Kidney (tissue), 14 donors: ENCODE measurements around the gene PTPRO. TPM values are rescaled to one million over a fixed set of nuclear protein-coding genes. Genes with fewer than 3 reads are reported as not detected.

Experiments
- DNase-seq, 5 donors: peaks; one replicate each; pipeline ENCODE4 v3.0.0-alpha.2; 2013 to 2020
- FAIRE-seq: peaks from 2 replicates; lab custom pipeline; 2012; peaks lifted over from hg19 to GRCh38; lab: Jason Lieb, UNC
- H3K27ac ChIP-seq, 2 donors: one replicate each; pipeline ENCODE4 v1.7.0; 2013; ENCODE audit warnings: low read depth in 2 of 2, low read length in 2 of 2, inconsistent platforms in 1 of 2
- H3K27me3 ChIP-seq: one replicate; pipeline ENCODE4 v1.7.1; 2013; ENCODE audit warnings: low read length, inconsistent platforms; ENCODE audit not compliant: control insufficient read depth, insufficient read depth
- H3K36me3 ChIP-seq, 3 donors: one replicate each; pipeline versions ENCODE4 v1.7.0 to v1.7.1; 2013; ENCODE audit warnings: low read length in 3 of 3, control low read depth in 1 of 3, inconsistent platforms in 1 of 3; ENCODE audit not compliant: insufficient read depth in 3 of 3, control insufficient read depth in 2 of 3
- H3K4me1 ChIP-seq, 3 donors: one replicate each; pipeline versions ENCODE4 v1.7.0 to v1.7.1; 2013; ENCODE audit warnings: low read length in 3 of 3, inconsistent platforms in 1 of 3, low read depth in 1 of 3; ENCODE audit not compliant: control insufficient read depth in 2 of 3, insufficient read depth in 2 of 3
- H3K4me3 ChIP-seq, 3 donors: one replicate each; pipeline versions ENCODE4 v1.7.0 to v1.8.1; 2013; ENCODE audit warnings: low read length in 3 of 3, control low read depth in 1 of 3, inconsistent platforms in 1 of 3
- H3K9ac ChIP-seq, 3 donors: one replicate each; pipeline versions ENCODE4 v1.7.0 to v1.7.1; 2013; ENCODE audit warnings: low read length in 3 of 3, control low read depth in 1 of 3, inconsistent platforms in 1 of 3
- H3K9me3 ChIP-seq, 3 donors: one replicate each; pipeline versions ENCODE4 v1.7.0 to v1.7.1; 2013; ENCODE audit warnings: low read length in 3 of 3, control low read depth in 1 of 3, inconsistent platforms in 1 of 3; ENCODE audit not compliant: control insufficient read depth in 2 of 3, insufficient read depth in 1 of 3
- intact Hi-C: fragments of 100-400 bp; cut with DNase I; formaldehyde crosslinking; loops from one replicate; pipeline ENCODE4 v1.11.1; 2022
- polyA plus RNA-seq: library from polyadenylated mRNA; stranded (reverse); fragments of 350-450 nt; fragmentation: Illumina TruSeq; extraction: RNeasy Lipid Tissue Mini Kit (QIAGEN cat#74804); gene quantifications from one replicate; pipeline ENCODE4 v1.2.3, GENCODE V29; 2014; ENCODE audit warnings: low read depth, low replicate concordance; ENCODE audit not compliant: insufficient read depth
- total RNA-seq: library from RNA; stranded (reverse); fragmentation: NEBNext Ultra II Directional; extraction: Animal tissue kit (Norgen Biotek cat#: 25700); gene quantifications from one replicate; pipeline ENCODE4 v1.2.1, GENCODE V29; 2021
- TF ChIP-seq, protein P1 (sequence below): IDR thresholded peaks from 3 replicates; pipeline ENCODE4 v1.5.1; 2012; ENCODE audit warnings: mild to moderate bottlenecking, moderate library complexity, borderline replicate concordance; ENCODE audit not compliant: insufficient read depth; ENCODE audit errors: extremely low read depth
- donor health status: control.
- donor health status: control.
- donor health status: control.
- donor health status: control.
- donor health status: control.
- donor health status: DM: yes; HTN: yes; CAD: no.
- donor health status: Normal renal cell carcinoma (clear cell type).

Gene PTPRO
- total and polyA plus RNA-seq, 2 donors from 2014 or later: 4.6 to 44.0 TPM

DNA sequence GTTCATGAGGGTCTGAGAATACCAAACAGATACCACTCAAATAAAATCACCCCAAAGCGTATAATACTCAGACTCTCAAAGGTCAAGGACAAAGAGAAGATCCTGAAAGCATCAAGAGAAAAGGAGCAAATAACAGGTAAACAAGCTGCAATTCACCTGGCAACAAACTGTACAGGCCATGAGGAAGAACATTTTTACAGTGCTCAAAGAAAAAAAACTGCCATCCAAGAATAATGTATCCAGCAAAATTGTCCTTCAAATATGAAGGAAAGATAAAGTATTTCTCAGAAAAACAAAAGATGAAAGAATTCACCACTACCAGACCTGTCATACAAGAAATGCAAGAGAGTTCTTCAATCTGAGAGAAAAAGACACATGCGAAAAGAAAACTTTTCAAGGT, 206.4 kb downstream of the PTPRO start:
- Histone ChIP-seq H3K9me3 (no peaks in the 10 kb centered on the region), H3K4me1 (no peaks in the 10 kb centered on the region), H3K27ac (no peak overlapping the region), H3K36me3 (no peaks in the 10 kb centered on the region), H3K4me3 (no peak overlapping the region), H3K9ac (no peak overlapping the region), H3K27me3 (no peaks in the 10 kb centered on the region)
- intact Hi-C loops: no loop called here
- TF ChIP-seq, protein P1, sequence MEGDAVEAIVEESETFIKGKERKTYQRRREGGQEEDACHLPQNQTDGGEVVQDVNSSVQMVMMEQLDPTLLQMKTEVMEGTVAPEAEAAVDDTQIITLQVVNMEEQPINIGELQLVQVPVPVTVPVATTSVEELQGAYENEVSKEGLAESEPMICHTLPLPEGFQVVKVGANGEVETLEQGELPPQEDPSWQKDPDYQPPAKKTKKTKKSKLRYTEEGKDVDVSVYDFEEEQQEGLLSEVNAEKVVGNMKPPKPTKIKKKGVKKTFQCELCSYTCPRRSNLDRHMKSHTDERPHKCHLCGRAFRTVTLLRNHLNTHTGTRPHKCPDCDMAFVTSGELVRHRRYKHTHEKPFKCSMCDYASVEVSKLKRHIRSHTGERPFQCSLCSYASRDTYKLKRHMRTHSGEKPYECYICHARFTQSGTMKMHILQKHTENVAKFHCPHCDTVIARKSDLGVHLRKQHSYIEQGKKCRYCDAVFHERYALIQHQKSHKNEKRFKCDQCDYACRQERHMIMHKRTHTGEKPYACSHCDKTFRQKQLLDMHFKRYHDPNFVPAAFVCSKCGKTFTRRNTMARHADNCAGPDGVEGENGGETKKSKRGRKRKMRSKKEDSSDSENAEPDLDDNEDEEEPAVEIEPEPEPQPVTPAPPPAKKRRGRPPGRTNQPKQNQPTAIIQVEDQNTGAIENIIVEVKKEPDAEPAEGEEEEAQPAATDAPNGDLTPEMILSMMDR: no peak
- FAIRE-seq: no peak
- no peak for DNase-seq

DNA sequence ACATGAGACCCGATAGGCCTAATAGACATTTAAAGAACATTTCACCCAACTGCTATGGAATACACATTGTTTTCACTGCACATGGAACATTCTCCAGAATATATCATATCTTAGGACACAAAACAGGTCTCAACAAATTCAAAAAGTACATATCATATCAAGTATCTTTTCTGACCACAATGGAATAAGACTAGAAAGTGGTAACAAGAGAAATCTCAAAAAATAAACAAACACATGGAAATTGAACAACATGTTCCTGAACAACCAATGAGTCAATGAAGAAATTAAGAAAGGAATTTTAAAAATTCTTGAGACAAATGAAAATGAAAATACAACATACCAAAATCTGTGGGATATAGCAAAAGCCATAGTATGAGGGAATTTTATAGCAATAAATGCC, 208.1 kb downstream of the PTPRO start:
- intact Hi-C loops: no loop called here
- Histone ChIP-seq H3K9me3 (no peaks in the 10 kb centered on the region), H3K4me1 (peaks cover 0 to 2% (median 0%) of the 10 kb centered on the region in 3 donors), H3K27me3 (no peaks in the 10 kb centered on the region), H3K9ac (no peak overlapping the region), H3K36me3 (no peaks in the 10 kb centered on the region), H3K27ac (no peak overlapping the region), H3K4me3 (no peak overlapping the region)
- TF ChIP-seq, protein P1: no peak
- FAIRE-seq (peak; percentile 30), DNase-seq (no peak)

DNA sequence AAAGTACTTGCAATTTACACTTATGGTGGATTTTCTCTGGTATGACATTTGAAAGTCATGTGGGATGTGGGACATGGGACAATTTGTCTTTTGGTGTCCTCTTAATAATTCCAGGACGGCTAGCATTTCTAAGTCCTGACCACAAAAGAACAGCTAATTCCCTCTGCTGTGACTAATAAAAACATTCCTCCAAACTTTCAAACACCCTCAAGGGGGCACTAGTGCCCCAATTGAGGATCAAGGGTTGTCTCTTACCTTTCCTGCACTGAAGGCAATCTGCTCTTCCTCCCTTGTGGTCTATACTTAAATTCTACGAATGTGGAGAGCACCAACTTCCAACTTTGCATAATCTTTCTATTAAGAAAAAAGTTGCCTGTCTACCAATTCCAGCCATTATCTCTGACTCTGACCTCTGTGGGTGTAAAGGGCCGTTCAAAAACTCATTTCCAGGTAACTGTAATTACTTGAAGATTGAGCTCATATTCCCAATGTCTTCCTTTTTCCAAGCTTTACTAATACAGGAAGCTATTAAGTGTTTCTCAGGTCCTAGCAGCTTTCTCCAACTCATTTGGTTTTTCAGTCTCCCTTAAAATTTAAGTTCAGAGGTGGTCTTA, 210.2 kb downstream of the PTPRO start:
- H3K4me3 ChIP-seq: no peak overlapping the region
- intact Hi-C loops: no loop called here
- no peaks in the 10 kb centered on the region for H3K9me3 ChIP-seq
- H3K27ac ChIP-seq: no peak overlapping the region
- H3K27me3 ChIP-seq: no peaks in the 10 kb centered on the region
- no peak overlapping the region for H3K9ac ChIP-seq
- TF ChIP-seq, protein P1: peak; percentile 21
- FAIRE-seq (no peak), DNase-seq (peak in 3 of 5 donors; percentile 13 to 63 (median 23))
- peaks cover 0 to 2% (median 0%) of the 10 kb centered on the region in 3 donors for H3K4me1 ChIP-seq
- no peaks in the 10 kb centered on the region for H3K36me3 ChIP-seq

DNA sequence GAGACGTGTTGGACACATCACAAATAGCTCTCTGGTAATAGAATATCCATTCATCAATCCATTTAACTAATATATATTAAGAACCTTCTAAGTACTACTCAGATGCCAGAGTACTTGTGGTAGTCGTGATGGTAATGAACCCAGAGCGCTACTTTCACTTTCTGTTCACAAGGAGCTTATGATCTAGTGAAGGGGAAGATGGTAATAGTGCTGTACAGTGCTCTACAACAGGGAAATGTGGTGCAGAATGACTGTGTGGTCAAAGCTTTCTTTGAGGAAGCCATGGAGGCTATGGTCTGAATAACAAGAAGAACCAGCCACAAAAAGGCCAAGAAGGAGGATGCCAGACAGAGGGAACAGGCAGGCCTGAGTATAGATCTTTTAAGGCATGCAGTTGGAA, 212.0 kb downstream of the PTPRO start:
- TF ChIP-seq, protein P1: no peak
- H3K4me3 ChIP-seq: peak overlapping the region in 2 of 3 donors; percentile 26 to 54
- DNase-seq: no peak
- no peaks in the 10 kb centered on the region for H3K27me3 ChIP-seq
- H3K27ac ChIP-seq: no peak overlapping the region
- intact Hi-C loops: no loop called here
- peaks cover 0 to 2% (median 0%) of the 10 kb centered on the region in 3 donors for H3K4me1 ChIP-seq
- no peaks in the 10 kb centered on the region for H3K36me3 ChIP-seq
- FAIRE-seq: no peak
- no peak overlapping the region for H3K9ac ChIP-seq
- no peaks in the 10 kb centered on the region for H3K9me3 ChIP-seq
